ENCODE data around the gene PLOD2.
"Not testable (repeated sequence)": the region's sequence is repeated elsewhere in the genome, so short reads cannot be mapped to it uniquely, and the experiment has no call there.

Gene PLOD2

DNA sequence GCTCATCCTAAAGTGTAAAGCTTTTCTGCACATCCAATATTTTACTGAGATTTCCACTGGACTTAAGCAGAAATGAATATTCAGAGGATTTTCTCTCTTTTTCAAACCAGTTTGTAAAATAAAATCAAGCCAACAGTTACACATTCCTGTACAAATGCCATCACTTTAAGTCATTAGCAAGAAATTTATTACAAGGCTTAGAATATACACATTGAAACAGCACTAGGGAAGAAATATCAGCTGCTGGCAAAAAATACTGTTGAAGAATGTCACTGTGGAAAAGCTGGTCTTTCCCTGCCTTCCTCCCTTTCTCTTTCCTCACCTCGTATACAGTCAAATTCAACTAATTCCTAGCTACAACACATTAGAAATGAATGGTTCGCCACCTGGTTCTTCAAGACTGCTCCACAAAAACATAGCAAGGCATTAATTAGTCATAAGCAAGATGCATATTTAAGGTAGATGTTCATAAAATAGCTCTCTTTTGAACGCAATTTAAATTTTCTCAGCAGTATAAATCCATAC lies 21.3 kb downstream of the PLOD2 start:
- DNase-seq = no peak

DNA sequence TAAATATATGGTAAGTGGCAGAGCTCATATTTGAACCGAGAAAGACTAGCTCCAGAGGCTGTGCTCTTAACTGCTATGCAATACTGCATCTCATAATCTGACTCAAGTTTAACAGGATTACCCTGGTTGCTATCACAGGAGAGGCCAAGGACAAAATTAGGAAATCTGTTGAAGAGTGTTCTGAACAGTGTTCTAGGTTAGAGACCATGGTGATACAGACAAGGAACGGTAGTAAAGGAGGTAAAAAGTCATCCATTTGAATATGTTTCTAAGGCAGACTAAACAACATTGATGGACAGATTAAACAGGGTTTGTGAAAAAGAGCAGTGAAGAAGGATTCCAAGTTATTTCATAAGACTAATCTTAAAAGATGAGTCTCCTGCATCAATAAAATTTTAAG lies 22.1 kb downstream of the PLOD2 start:
- no peak for DNase-seq

DNA sequence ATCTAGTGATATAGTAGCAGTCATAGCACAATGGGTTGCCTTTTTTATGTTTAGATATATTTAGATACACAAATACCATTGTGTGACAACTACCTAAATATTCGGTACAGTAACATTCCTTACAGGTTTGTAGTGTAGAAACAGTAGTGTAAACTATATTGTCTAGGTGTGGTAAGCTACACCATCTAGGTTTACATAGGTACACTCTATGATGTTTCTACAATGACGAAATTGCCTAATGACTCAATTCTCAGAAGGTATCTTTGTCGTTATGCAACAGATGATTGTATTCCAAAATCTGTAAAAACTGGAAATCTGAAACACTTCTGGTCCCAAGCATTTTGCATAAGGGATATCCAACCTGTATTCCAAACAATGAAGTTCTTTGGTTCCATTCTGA lies 24.3 kb downstream of the PLOD2 start:
- no peak for DNase-seq

DNA sequence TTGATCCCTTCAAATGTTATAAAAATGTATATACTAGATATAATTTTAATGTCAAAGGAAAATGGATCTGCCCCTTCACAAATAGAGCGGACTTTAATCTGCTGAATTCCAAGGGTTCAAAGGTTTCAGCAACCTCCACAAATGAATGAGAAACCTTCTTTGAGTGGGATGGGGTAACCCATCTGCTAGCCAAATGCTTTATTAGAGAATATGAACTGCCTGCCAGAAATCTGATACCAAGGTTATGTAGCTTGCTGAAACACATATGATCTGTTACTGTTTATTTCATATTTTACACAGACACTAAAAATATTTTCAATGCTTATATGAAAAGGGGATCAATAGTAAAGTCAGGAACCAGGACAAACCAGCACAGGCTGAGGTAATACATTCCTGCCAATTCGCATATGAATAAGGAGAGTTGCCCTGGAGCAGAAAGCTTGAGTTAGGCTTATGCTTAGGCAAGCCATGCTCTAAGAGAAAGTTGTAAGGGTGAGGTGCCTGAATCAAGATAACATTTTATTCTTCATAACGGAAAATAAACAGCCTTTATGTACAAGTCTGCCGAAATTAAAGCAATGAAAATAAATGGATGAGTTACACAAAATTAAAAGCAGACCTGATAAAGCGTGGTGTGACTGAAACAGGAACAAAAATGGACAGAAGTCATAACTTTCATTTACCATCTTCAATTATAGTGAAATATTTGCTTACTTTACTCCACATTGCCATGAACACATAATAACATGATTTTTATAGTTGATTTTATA lies 26.5 kb downstream of the PLOD2 start:
- no peak for DNase-seq

DNA sequence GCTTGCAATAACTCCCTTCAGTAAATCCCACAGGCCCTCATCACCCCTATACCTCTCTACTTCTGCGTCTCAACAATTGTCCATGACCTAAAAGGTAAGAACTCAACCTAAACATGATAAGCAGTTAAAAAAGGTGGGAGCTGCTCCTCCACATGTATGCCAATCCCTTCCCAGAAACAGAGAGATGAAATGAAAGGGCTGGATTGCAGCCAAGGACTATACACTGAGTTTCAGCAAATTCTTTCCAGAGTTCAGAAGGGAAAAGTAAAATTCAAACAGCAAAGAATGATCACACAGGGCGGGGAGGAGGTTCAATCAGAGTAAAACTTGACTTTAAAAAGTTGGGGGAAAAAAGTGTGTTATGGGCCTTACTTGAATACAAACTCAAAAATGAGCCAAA lies 27.5 kb downstream of the PLOD2 start:
- DNase-seq = no peak

DNA sequence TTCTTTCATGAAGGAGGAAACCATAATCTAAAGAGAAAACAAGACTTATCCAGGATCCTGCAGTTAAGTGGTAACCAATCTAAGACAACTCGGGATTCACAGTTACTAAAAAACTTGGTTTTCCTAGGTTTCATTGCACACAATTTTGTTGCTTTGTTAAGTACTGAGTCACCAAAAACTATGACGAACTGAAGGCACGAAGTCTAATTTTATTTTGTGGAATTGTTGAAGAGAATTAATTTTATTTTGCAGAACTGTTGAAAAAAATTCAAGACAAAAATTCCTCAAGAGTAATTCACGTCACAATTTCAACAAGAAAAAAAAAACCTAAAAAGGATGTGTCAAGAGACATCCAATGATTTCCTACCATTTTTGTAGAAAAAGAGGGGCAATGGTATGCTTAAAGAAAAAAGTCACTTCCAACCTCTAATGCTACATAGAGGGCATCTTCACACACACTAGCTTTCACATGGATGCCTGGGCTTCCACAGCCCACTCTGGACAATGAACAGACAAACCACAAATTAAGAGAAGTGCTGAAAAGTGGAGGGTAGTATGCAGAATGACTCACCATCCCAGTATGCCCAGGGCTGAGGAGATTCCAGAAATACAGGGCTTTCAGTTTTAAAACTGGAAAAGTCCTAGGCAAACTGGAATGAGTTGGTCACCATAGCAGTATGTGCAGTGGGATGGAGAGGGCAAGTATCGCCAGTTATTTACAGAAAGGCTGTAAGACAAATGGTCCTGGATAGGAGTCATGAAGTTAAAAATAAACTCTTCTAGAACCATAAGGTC lies 29.2 kb downstream of the PLOD2 start:
- no peak for DNase-seq

DNA sequence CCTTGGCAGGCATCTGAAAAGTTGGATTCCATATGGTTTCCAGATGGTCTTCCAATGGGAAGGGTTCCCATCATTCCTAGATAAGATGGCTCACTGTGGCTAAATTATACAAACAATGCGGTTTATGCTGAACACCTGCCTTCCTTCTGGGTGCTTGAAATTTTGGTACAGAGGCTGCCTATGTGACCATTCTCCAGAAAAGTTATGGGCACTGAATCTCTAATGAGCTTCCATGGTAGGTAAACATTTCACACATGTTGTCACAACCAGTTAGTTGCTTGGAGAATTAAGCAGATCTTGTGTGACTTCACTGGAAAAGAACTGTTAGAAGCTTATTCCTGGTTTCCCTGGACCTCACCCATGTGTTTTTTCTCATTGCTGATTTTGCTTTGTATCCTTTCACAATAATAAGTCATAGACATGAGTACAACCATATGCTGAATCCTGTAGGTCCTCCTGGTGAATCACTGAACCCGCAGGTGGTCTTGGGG lies 30.1 kb downstream of the PLOD2 start:
- DNase-seq = no peak

DNA sequence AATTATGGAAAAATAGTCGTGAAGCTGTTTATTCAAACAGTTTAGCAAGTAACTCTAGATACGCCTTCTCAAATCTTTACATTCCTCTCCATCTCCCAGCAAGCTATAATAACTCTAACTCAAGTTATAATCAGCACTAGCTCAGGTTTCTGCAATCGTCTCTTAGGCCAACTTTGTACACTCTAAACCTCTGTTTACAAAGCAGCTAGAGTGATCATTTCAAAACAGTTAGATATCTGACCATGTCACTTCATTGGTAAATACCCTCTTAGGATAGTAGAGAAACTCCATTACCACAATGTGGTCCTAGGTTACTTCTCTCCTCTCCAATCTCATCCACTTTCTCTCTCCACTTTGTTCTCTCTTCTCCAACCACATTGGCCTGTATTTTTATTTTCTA lies 31.2 kb downstream of the PLOD2 start:
- DNase-seq = no peak

DNA sequence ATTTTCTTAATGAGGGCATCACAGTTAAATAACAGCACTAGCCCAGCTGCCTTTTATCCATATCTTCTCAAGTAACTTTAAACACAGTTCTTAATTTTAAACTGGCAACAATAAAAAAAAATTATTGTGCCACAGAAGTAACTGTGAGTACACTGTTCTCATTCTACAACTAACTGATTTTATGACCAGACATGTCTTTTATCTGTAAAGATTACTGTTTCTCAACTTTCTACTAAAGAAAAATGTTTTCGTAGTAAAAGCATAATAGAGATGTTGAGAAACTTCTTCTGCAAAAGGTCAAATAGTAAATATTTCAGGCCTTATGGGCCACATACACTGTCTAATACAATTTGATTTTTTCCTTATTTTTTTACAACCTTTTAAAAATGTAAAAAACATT lies 32.0 kb downstream of the PLOD2 start:
- no peak for DNase-seq

DNA sequence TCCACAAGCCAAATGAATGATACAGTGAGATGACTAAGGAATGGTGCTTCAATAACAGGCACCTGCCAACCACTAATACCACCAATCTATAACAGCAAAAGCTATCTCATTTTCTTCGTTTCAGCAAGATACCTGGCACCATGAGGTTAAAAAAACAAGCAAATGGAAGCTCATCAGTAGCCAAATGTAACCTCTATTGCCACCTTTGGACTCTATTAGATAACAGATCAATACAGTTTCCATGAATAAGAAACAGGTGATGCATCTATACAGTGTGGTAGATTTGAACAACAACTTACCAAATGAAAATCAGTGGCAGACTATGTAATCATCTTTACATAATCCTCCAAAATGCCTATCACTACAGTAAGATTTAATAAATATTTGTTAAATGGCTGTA lies 32.8 kb downstream of the PLOD2 start:
- DNase-seq = no peak

DNA sequence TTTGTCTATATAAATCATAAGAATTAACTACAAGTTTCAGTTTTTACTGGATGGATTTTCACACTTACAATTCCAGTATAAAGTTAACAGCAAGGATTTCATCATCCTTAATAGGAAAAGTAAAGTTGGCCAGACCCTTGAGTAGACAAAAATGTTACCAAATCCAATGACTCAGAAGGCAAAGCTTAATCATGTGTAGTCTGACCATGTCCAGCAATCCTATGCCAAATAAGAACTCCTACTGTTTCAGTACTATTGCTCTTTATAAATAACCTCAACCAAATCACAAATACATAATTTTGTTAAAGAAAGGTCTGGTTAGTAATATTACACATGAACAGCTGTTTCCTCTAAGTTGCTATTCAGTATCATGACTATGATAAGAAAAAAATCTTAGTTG lies 35.0 kb downstream of the PLOD2 start:
- no peak for DNase-seq

DNA sequence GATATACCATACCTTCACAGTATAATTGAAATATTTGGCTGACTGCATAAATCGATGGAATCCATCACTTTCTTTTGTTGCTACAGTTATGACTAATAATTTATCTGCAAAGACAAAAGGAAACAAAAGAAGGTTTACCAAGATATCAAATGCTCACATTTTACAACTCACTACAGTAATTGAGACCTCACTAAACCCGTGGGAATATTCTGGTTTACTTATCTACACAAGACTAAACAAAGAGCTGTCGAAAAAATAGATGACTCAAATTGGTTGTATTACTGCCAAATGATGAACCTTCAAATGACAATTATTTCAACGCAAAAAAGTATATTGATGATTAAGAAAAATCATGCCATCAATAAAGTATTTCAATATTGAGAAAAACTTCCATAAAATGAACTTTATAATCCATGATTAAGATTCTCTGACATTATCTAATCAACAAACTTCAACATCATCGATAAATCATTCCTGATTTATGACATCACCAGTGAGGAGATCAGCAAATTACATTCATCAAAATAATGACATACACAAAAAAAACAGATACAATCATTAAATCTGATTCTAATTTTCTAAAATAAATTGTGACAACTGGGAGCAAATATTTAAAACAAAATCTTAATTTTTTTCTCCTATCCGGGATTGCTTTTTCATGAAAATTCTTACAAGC lies 36.7 kb downstream of the PLOD2 start:
- no peak for DNase-seq

DNA sequence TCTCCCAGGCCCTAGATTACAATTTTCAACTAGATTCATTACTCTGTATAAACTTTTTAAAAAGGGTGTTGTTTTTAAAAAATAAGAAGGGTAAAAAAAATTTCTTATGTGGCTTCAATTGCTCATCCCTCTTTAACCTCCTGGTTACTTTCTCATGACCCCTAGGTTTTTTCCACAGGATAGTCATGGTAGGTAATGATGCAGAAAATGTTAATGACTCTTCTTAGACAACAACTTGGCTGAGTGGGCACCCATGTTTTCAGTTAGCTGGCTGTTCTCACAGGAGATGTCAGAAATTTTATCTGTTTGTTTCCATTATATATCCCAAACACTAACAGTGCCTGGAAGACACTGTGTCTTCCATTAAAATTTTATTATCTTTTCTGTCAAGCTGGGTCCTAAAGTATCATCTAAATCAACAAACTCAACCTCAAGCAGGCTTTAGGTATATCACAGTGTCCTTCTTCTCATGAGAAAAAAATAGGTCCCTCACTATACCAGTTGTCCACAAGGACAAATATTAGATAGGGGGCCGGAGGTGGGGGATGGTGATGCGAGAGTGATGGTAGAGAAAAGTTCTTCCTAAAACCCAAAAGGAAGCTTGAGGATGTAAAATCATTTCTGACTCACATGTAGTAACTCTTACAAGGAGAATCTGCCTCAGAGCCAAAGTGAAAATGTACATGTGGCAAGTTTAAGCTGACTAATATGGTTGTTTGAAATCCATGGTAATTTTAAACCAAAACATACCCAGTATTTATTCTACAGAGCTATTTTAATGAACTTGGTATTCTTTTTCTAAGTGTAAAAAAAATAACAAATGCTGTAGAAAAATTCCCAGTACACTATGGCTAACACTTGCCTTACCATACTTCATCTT lies 43.3 kb downstream of the PLOD2 start:
- DNase-seq = no peak

DNA sequence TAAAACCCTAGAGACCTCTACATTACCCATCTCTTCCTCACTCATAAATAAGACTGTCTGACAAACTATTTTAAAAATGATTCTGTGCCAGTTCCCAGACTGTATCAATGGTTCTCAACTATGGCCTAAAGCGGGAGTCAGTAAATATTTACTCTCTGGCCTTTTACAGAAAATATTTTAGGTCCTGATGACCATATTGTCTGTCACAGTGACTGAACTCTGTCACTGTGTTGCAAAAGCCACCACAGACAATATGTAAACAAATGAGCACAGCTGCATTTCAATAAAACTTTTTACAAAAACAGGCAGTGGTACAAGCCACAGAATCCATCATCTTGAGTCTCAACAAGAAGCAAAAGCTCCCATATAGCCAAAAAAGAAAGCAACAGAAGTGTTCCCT lies 45.4 kb downstream of the PLOD2 start:
- no peak for DNase-seq

DNA sequence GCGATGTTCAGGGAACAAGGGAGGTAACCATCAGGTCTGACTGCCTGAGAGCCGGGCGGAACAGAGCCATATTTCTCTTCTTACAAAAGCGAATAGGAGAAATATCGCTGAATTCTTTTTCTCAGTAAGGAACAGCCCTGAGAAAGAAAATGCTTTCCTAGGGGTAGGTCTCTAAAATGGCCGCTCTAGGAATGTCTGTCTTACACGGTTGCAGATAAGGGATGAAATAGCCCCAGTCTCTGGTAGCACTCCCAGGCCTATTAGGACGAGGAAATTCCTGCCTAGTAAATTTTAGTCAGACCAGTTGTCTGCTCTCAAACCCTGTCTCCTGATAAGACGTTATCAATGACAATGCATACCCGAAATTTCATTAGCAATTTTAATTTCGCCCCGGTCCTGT lies 47.2 kb downstream of the PLOD2 start:
- not testable (repeated sequence) for DNase-seq

DNA sequence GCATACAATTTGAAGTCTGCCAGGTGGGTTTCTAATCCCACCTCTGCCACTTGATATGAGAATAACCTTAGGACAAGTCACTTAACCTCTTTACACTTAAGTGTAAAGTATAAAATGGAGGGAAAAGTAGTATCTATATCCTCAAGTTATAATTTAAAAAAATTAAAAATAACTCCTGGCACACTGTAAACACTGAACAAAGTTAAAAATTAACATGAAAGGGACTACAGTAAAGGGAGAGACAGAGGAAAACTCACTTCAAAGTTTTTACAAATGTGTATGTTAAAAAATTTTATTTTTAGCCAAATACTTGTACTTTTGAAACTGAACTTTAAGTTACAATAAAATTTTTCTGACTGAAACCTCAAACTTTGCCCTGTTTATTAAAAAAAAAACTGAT lies 49.6 kb downstream of the PLOD2 start:
- no peak for DNase-seq

DNA sequence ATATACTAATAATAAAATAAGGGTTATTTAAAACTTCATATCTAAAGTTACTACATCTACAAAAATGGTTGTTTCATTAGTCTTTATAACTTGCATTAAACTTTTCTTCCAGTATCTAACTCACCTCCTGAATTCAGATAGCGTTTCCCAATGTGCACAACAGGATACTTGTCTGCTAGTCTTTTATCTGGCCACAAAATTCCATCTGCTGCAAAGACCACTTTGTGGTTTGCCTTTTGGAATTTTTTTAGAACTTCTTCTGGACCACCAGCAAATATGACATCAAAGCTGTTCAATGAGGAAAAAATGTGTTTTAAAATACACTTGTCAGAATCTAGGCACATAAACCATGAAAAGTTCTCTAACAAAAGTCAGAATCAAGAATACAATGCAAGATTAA lies 50.8 kb downstream of the PLOD2 start:
- no peak for DNase-seq

DNA sequence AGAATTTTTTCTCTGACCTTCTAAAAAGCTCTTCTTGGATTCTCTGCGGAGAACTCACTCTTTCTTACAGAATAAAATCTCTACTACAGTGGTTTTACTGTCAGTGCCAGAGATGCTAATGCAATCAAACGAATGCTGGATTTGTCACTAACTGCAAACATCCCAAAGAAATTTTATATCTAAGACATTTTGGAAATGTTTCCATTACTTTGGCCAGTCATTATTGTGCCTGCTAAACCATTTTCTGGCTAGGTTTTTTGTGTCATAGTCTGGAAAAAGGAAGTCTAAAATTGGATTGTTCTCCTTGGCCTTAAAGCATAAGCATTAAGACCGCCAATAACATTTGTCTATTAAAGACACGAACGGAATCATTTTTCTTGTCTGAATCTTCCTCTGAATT lies 54.0 kb downstream of the PLOD2 start:
- DNase-seq = no peak

DNA sequence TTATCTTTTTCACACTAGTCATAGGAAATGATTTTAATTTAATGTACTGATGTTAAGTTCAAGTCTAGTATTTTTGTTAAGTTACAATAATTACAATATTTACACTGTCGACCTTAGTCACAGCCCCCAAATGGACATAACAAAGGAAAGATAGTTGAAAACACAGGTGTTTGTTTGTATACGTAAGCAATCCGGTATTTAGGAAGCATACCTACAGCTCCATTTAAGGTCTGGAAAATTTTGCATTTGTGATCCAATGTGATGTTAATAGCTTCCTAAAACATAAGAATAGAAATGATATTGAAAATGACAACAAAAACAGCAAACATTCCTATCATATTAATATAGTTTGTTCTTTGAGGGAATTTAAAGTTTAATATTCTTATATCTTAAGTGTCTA lies 56.9 kb downstream of the PLOD2 start:
- DNase-seq = no peak

DNA sequence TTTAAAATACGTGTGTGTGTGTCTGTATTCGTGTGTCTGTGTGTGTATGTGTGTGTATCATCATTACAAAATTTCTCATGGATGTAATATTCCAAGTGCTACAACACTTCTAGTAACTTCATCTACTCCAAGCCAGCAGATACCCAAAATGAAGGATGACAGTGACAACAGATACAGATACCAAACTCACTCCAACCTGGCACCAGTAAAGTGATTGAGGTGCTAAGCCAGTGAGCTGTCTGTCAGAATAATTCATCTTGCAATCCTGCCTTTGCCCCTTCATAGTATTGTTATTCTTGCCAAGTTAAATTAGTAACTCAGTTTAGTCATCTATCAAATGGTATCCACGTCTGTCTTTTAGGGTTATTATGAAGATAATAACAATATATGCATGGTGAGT lies 58.1 kb downstream of the PLOD2 start:
- DNase-seq = no peak

DNA sequence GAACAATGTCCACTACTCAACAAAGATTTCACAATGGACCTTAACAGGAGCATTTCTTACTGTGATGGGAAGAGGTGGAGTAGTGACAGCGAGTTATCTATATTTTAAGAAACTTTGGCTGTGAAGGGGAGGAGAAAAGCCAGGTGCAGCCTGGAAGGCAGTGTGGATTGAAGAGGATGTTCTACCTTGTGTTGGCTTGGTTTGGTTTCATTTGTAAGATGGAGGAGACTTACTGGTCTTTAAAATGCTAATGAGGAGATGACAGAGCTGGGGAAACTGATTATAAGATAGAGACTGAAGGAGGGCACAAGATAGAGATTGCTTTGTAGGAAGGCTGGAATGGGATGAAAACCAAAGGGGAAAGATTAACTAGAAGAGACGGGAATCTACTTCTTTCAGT lies 59.4 kb downstream of the PLOD2 start:
- DNase-seq = no peak

All from hypothalamus (tissue), 51 donors.